Activated T-helper 17 cell treated with anti-CD3 and anti-CD28 coated beads, Interleukin-2, amount 50 U/mL, for 72 hours (primary cell): ENCODE measurements around the gene FSTL4. TPM values are rescaled to one million over a fixed set of nuclear protein-coding genes. Genes with fewer than 3 reads are reported as not detected.

Source experiments
- ATAC-seq: fragments of 150-1000 bp; cut with Tn5 transposase; replicated peaks from 2 replicates; pipeline ENCODE4 v1.10.0; 2021; ENCODE audit warnings: mild to moderate bottlenecking, moderate library complexity
- H3K27ac Mint-ChIP-seq: one replicate; pipeline ENCODE4 v1.8.0; 2022; ENCODE audit warnings: mixed read lengths
- H3K27me3 Mint-ChIP-seq: one replicate; pipeline ENCODE4 v1.8.0; 2022; ENCODE audit warnings: mixed read lengths
- H3K36me3 Mint-ChIP-seq: one replicate; pipeline ENCODE4 v1.8.0; 2022; ENCODE audit warnings: low read depth, mild to moderate bottlenecking, mixed read lengths
- H3K4me1 Mint-ChIP-seq: one replicate; pipeline ENCODE4 v1.8.0; 2022; ENCODE audit warnings: mixed read lengths
- H3K4me3 Mint-ChIP-seq: one replicate; pipeline ENCODE4 v1.8.0; 2022; ENCODE audit warnings: mild to moderate bottlenecking, mixed read lengths
- H3K9me3 Mint-ChIP-seq: one replicate; pipeline ENCODE4 v1.8.0; 2022; ENCODE audit warnings: mixed read lengths
- total RNA-seq, 2 donors: library from RNA; stranded (reverse); gene quantifications; one replicate each; pipeline ENCODE4 v1.2.3, GENCODE V29; 2022

Gene FSTL4
- total RNA-seq, 2 donors from 2014 or later: 0.24 TPM; not detected in 1

GRCh38 chr5:133357758-133358157 lies 254.6 kb downstream of the FSTL4 start:
- H3K27me3 Mint-ChIP-seq: peaks cover 12% of the 10 kb centered on the region
- H3K4me1 Mint-ChIP-seq: no peaks in the 10 kb centered on the region
- H3K9me3 Mint-ChIP-seq: no peaks in the 10 kb centered on the region
- H3K4me3 Mint-ChIP-seq: no peak overlapping the region
- no peak for ATAC-seq
- H3K27ac Mint-ChIP-seq: no peak overlapping the region
- no peaks in the 10 kb centered on the region for H3K36me3 Mint-ChIP-seq

GRCh38 chr5:133356984-133357421 lies 255.3 kb downstream of the FSTL4 start:
- H3K27ac Mint-ChIP-seq: no peak overlapping the region
- H3K4me1 Mint-ChIP-seq: no peaks in the 10 kb centered on the region
- no peaks in the 10 kb centered on the region for H3K9me3 Mint-ChIP-seq
- no peak overlapping the region for H3K4me3 Mint-ChIP-seq
- no peak for ATAC-seq
- no peaks in the 10 kb centered on the region for H3K36me3 Mint-ChIP-seq
- peaks cover 12% of the 10 kb centered on the region for H3K27me3 Mint-ChIP-seq

DNA sequence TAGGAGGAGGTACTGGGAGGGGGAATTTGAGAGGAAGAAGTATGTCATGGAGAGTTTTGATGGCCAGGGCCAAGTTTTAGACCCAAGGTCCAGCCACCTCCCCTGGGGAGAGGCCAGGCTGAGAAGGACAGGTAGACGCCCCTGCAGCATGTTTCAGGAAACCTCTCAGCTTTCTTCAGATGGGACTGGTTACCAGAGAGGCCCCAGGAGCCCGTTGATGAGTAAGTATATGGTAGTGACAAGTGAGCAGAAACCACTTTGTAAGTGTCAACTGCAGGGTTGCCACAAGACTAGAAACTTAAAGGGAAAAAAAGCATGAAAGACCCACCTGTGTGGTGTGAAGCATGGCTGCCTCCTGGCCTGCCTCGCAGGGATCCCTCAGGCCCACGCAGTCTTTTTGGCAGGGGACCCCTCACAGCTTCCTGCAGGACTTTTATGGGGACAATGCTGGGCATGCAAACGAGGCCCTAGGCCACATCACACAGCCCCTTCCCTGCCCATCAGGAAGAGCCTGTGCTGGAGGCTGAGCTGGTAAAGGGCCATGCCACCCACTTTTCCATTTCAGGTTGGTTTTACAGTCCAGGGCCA lies 255.9 kb downstream of the FSTL4 start:
- no peak overlapping the region for H3K4me3 Mint-ChIP-seq
- H3K4me1 Mint-ChIP-seq: no peaks in the 10 kb centered on the region
- no peak overlapping the region for H3K27ac Mint-ChIP-seq
- H3K9me3 Mint-ChIP-seq: no peaks in the 10 kb centered on the region
- H3K36me3 Mint-ChIP-seq: no peaks in the 10 kb centered on the region
- H3K27me3 Mint-ChIP-seq: peaks cover 12% of the 10 kb centered on the region
- ATAC-seq: no peak

DNA sequence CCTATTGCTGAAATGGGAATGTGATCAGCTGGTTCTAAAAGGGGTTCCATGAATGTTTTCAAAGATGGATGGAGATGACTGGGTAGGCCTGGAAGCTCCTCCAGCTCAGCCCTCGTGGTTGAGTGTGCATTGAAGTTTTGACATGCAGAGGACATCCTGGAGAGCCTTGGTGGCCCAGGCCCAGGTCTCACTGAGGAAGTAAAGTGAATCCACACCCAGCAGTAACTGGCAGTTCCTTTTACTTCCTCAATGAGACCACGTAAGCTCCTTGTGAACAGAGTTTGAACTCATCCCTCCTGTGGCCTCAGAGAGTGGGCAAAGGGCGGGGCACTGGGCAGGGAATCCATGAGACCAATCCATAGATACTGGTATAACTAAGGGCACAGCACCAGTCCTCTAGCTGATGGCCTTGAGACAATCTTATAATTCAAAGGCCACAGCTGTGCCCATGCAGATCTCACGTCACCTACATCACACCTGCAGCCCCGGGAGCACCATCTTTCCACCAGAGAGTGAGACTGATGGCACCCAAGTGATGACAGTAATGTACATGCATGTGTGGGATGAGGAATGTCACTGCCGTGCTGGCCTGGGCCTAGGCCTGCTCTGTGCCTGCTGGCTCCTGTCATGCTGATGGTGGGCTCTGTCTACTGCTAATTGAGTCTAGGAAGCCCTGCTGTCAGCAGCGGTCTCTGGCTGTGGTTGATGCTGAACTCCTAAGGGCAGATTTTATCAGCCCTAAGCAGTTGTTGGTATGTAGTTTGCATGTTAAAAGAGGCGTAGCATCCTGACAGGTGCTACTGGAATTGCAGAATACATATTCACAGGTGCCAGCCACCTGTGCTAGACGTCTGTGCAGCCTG lies 257.8 kb downstream of the FSTL4 start:
- Mint-ChIP-seq H3K27ac (no peak overlapping the region), H3K4me1 (no peaks in the 10 kb centered on the region), H3K27me3 (peaks cover 20% of the 10 kb centered on the region), H3K4me3 (no peak overlapping the region), H3K9me3 (no peaks in the 10 kb centered on the region), H3K36me3 (no peaks in the 10 kb centered on the region)
- ATAC-seq: no peak

DNA sequence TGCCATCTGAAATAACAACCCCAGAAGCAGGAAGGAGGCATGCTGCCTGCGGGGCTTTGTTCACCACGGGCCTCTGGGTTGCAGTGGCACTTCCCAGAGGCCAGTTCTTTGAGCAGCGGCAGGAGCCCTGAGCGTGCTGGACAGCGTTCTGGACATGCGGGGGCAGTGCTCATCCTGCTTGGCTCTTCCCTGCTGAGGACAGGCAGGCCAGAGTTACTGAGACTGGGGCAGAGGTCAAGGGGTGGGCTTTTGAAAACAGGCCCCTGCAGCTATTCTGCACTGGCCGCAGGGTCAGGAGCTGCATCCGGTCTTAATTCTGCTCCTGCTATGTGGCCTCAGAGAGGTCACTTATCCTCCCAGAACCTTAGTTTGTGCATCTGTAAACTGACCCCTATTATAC lies 258.6 kb downstream of the FSTL4 start:
- Mint-ChIP-seq H3K36me3 (no peaks in the 10 kb centered on the region), H3K27me3 (peaks cover 20% of the 10 kb centered on the region), H3K4me3 (no peak overlapping the region), H3K4me1 (no peaks in the 10 kb centered on the region), H3K9me3 (no peaks in the 10 kb centered on the region), H3K27ac (no peak overlapping the region)
- ATAC-seq: no peak

- H3K27me3 Mint-ChIP-seq: peaks cover 29% of the 10 kb centered on the region
- no peak for ATAC-seq
- H3K27ac Mint-ChIP-seq: no peak overlapping the region
- no peak overlapping the region for H3K4me3 Mint-ChIP-seq
- no peaks in the 10 kb centered on the region for H3K4me1 Mint-ChIP-seq
- H3K9me3 Mint-ChIP-seq: no peaks in the 10 kb centered on the region
- H3K36me3 Mint-ChIP-seq: no peaks in the 10 kb centered on the region
Measured at GRCh38 chr5:133348406-133348805, 263.9 kb downstream of the FSTL4 start.

GRCh38 chr5:133347039-133347438 lies 265.3 kb downstream of the FSTL4 start:
- no peak for ATAC-seq
- Mint-ChIP-seq H3K9me3 (no peaks in the 10 kb centered on the region), H3K36me3 (no peaks in the 10 kb centered on the region), H3K4me3 (no peak overlapping the region), H3K27me3 (peaks cover 23% of the 10 kb centered on the region), H3K4me1 (no peaks in the 10 kb centered on the region), H3K27ac (no peak overlapping the region)

DNA sequence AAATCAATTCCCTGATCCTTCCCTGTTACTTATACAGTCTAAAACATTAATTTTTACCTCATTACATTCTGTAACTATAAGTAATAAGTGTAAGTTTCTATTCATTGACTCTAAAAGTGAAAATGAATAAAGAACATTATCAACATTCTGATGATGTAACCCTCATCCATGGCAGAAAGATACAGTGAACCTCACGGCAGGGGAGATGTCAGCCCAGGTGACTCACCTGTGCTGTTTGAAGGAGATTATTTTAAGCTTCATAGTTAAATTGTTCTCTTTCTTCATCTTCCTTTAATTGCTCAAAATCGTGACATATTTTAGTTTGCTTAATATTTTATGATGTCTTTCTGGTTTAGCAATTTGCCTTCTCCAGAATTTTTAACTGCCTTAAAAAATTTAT lies 268.1 kb downstream of the FSTL4 start:
- Mint-ChIP-seq H3K27ac (no peak overlapping the region), H3K27me3 (peaks cover 11% of the 10 kb centered on the region), H3K4me3 (no peak overlapping the region), H3K36me3 (no peaks in the 10 kb centered on the region), H3K4me1 (no peaks in the 10 kb centered on the region), H3K9me3 (no peaks in the 10 kb centered on the region)
- no peak for ATAC-seq

GRCh38 chr5:133343196-133343595 lies 269.1 kb downstream of the FSTL4 start:
- Mint-ChIP-seq H3K27me3 (peaks cover 10% of the 10 kb centered on the region), H3K27ac (no peak overlapping the region), H3K9me3 (no peaks in the 10 kb centered on the region), H3K4me3 (no peak overlapping the region), H3K4me1 (no peaks in the 10 kb centered on the region), H3K36me3 (no peaks in the 10 kb centered on the region)
- ATAC-seq: no peak

- no peak for ATAC-seq
- Mint-ChIP-seq H3K4me1 (no peaks in the 10 kb centered on the region), H3K9me3 (no peaks in the 10 kb centered on the region), H3K27me3 (peaks cover 7% of the 10 kb centered on the region), H3K27ac (no peak overlapping the region), H3K4me3 (no peak overlapping the region), H3K36me3 (no peaks in the 10 kb centered on the region)
Measured at GRCh38 chr5:133341915-133342710, 270.2 kb downstream of the FSTL4 start.

- no peak for ATAC-seq
- no peaks in the 10 kb centered on the region for H3K4me1 Mint-ChIP-seq
- no peaks in the 10 kb centered on the region for H3K9me3 Mint-ChIP-seq
- no peak overlapping the region for H3K4me3 Mint-ChIP-seq
- no peaks in the 10 kb centered on the region for H3K36me3 Mint-ChIP-seq
- no peak overlapping the region for H3K27ac Mint-ChIP-seq
- H3K27me3 Mint-ChIP-seq: peaks cover 3% of the 10 kb centered on the region
Measured at GRCh38 chr5:133341296-133341695, 271.0 kb downstream of the FSTL4 start.

DNA sequence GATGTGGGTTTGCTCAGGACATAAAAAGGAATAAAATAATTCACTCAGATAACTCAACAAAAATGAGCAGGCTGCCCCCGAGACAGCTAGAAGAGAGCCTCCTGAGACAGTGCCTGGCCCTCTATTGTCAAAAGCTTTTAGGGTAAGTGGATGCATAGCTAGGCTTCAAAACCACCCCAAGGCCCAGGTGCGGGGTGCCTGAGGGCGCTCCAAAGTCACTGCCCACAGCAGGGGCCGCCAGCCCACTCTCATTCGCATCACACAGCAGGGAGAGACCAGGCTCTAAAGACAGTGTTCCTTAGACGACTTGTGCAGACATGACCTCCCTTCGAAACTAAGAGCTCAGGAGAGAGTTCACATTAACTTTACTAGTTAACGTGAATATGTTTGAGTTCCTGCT lies 271.5 kb downstream of the FSTL4 start:
- Mint-ChIP-seq H3K9me3 (no peaks in the 10 kb centered on the region), H3K4me1 (no peaks in the 10 kb centered on the region), H3K27ac (no peak overlapping the region), H3K36me3 (no peaks in the 10 kb centered on the region), H3K27me3 (peaks cover under 1% of the 10 kb centered on the region), H3K4me3 (no peak overlapping the region)
- no peak for ATAC-seq

GRCh38 chr5:133340002-133340755 lies 272.2 kb downstream of the FSTL4 start:
- no peak overlapping the region for H3K4me3 Mint-ChIP-seq
- no peak overlapping the region for H3K27ac Mint-ChIP-seq
- no peaks in the 10 kb centered on the region for H3K4me1 Mint-ChIP-seq
- ATAC-seq: no peak
- no peaks in the 10 kb centered on the region for H3K9me3 Mint-ChIP-seq
- no peaks in the 10 kb centered on the region for H3K27me3 Mint-ChIP-seq
- H3K36me3 Mint-ChIP-seq: no peaks in the 10 kb centered on the region
